Ishikawa (cell line): ENCODE measurements around the gene NRIP2.

Experiments
- CEBPB ChIP-seq: IDR thresholded peaks from 2 replicates; pipeline ENCODE4 v1.6.1; 2012
- CREB1 ChIP-seq: IDR thresholded peaks from 2 replicates; pipeline ENCODE4 v1.6.1; 2012; ENCODE audit warnings: low read depth
- EGR1 ChIP-seq: IDR thresholded peaks from 2 replicates; pipeline ENCODE4 v1.6.1; 2012
- EP300 ChIP-seq: IDR thresholded peaks from 2 replicates; pipeline ENCODE4 v1.6.1; 2012; ENCODE audit warnings: borderline replicate concordance
- FOXM1 ChIP-seq: IDR thresholded peaks from 2 replicates; pipeline ENCODE4 v1.6.1; 2012; ENCODE audit warnings: low read depth, borderline replicate concordance
- MAX ChIP-seq: IDR thresholded peaks from 2 replicates; pipeline ENCODE4 v1.6.1; 2012
- NFIC ChIP-seq: IDR thresholded peaks from 2 replicates; pipeline ENCODE4 v1.6.1; 2012
- RAD21 ChIP-seq: IDR thresholded peaks from 2 replicates; pipeline ENCODE4 v1.6.1; 2012; ENCODE audit warnings: low read depth
- REST ChIP-seq: IDR thresholded peaks from 2 replicates; pipeline ENCODE4 v1.6.1; 2012; ENCODE audit warnings: low read depth, mild to moderate bottlenecking
- TAF1 ChIP-seq: IDR thresholded peaks from 2 replicates; pipeline ENCODE4 v1.6.1; 2012; ENCODE audit warnings: low read depth, mild to moderate bottlenecking
- TCF12 ChIP-seq: IDR thresholded peaks from 2 replicates; pipeline ENCODE4 v1.6.1; 2012; ENCODE audit warnings: low read depth
- TEAD4 ChIP-seq: IDR thresholded peaks from 2 replicates; pipeline ENCODE4 v1.6.1; 2012
- YY1 ChIP-seq: IDR thresholded peaks from 2 replicates; pipeline ENCODE4 v1.6.1; 2012; ENCODE audit warnings: low read depth
- ZBTB7A ChIP-seq: IDR thresholded peaks from 2 replicates; pipeline ENCODE4 v1.6.1; 2012; ENCODE audit warnings: low read depth
- TF ChIP-seq, protein P1 (sequence below): IDR thresholded peaks from 2 replicates; pipeline ENCODE4 v1.6.1; 2012

Gene NRIP2

GRCh38 chr12:2820432-2820831 lies 14.4 kb downstream of the NRIP2 start:
- no peak for TF ChIP-seq CREB1
- TF ChIP-seq, protein P1, sequence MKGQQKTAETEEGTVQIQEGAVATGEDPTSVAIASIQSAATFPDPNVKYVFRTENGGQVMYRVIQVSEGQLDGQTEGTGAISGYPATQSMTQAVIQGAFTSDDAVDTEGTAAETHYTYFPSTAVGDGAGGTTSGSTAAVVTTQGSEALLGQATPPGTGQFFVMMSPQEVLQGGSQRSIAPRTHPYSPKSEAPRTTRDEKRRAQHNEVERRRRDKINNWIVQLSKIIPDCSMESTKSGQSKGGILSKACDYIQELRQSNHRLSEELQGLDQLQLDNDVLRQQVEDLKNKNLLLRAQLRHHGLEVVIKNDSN, result no peak
- TF ChIP-seq NFIC, result no peak
- TF ChIP-seq TCF12, result no peak
- TF ChIP-seq EP300, result no peak
- no peak for TF ChIP-seq YY1
- TF ChIP-seq EGR1, result no peak
- no peak for TF ChIP-seq RAD21
- TF ChIP-seq TAF1, result no peak
- TF ChIP-seq MAX, result no peak
- no peak for TF ChIP-seq REST
- no peak for TF ChIP-seq ZBTB7A

DNA sequence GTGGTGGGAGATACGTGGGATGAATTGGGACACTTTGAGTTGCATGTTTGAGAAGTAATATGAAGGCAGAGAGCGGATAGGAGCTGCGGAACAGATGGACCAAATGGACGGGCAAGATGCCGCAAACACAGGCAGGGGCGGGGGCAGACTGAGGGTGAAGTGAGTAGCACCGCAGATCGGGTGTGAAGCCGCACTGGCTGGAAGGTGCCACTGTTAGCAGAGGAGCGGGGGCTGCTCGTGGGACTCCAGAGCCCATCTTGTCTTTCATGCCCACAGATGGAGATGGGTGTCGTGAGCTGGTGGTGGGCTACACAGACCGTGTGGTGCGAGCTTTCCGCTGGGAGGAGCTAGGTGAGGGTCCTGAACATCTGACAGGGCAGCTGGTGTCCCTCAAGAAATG lies 15.0 kb downstream of the NRIP2 start:
- TF ChIP-seq NFIC, result no peak
- TF ChIP-seq, protein P1, result no peak
- no peak for TF ChIP-seq FOXM1
- TF ChIP-seq REST, result no peak
- TF ChIP-seq TAF1, result no peak
- TF ChIP-seq YY1, result no peak
- TF ChIP-seq CREB1, result no peak
- no peak for TF ChIP-seq MAX
- TF ChIP-seq ZBTB7A, result no peak
- no peak for TF ChIP-seq CEBPB
- TF ChIP-seq TEAD4, result no peak
- TF ChIP-seq TCF12, result no peak

GRCh38 chr12:2813214-2814185 lies 21.3 kb downstream of the NRIP2 start:
- TF ChIP-seq, protein P1, result no peak
- TF ChIP-seq CEBPB (no peak), EGR1 (no peak), NFIC (no peak), YY1 (no peak), EP300 (no peak), RAD21 (peak; percentile 54)

DNA sequence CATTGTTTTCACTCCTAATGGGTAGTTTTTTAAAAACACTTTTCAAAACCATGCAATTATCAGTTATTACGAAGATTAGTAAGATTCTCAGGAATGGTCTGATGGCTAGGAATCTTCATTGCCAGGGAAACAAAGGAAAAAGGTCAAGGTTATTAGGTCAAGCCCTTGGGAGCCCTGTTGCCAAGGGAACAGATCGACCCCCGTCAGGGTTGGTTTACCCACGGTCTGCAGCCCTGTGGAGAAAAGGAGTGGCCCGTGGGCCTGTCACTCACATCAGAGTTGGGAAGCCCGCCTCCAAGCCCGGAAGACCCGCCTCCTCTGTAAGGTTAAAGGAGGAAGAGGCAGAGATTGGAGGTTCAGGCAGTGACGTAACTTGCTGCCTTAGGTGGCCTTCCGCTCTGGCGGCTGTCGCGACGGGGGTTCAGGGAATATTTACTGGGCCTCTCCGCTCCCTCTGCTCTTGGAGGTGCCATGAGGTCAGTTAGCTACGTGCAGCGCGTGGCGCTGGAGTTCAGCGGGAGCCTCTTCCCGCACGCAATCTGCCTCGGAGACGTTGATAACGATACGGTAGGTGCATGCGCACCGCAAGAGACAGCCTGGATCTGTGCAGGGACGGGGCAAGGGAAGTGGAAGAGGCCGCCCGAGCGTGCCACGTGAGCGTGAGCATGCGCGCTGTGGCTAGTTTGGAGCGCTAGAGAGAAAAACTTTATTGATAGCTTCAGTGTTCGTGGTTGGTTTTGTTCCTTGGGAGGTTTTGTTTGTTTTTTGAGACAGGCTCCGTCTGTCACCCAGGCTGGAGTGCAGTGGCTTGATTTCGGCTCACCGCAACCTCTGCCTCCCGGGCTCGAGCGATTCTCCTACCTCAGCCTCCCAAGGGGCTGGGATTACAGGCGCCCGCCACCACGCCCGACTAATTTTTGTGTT lies 22.3 kb downstream of the NRIP2 start, which contains the start of gene ITFG2:
ITFG2 (plus strand) TSS at position 379 of the 924 bp plus-strand sequence; CDS start at position 472, 93 bp downstream.
- TF ChIP-seq TEAD4 (no peak; the same call in 1 of the 2 replicates), REST (no peak), FOXM1 (peak; percentile 28; the same call in 1 of the 2 replicates), YY1 (peak; percentile 44; the same call in 1 of the 2 replicates), CREB1 (peak; percentile 76), MAX (peak; percentile 98), RAD21 (no peak), EGR1 (no peak), NFIC (peak; percentile 49; the same call in 1 of the 2 replicates), TCF12 (peak; percentile 89), ZBTB7A (0 out of 2 replicates have a peak, but pooled peaks have one; percentile 49), CEBPB (peak; percentile 43; the same call in 1 of the 2 replicates), TAF1 (peak; percentile 95), EP300 (peak; percentile 54; the same call in 1 of the 2 replicates)
- TF ChIP-seq, protein P1, result peak; percentile 96
